Right lobe of liver (tissue), 6 donors: ENCODE results near the gene RBM39. TPM values are rescaled to one million over a fixed set of nuclear protein-coding genes. Genes with fewer than 3 reads are reported as not detected.

Experiments used
- ATAC-seq, 4 donors: fragments of 200-7000 bp; cut with Tn5 transposase; one replicate each; pipeline ENCODE4 v1.9.1; 2020; ENCODE audit warnings: mild to moderate bottlenecking in 4 of 4, moderate library complexity in 4 of 4
- DNase-seq, 3 donors: peaks; one replicate each; pipeline ENCODE4 v3.0.0-alpha.2; 2020
- H3K27ac ChIP-seq, 3 donors: fragments of 200-600 bp; one replicate each; pipeline ENCODE4 v1.8.0; 2022
- H3K27me3 ChIP-seq, 2 donors: fragments of 200-600 bp; one replicate each; pipeline ENCODE4 v1.8.0; 2022
- H3K36me3 ChIP-seq, 4 donors: fragments of 200-600 bp; sonication (generic) in 1 of 4; one replicate each; pipeline versions ENCODE4 v1.5.1 to v1.8.0; 2017 to 2022; ENCODE audit warnings: control low read depth in 1 of 4
- H3K4me1 ChIP-seq, 4 donors: fragments of 200-600 bp; sonication (generic) in 1 of 4; one replicate each; pipeline versions ENCODE4 v1.5.1 to v1.8.0; 2017 to 2022; ENCODE audit warnings: control low read depth in 1 of 4
- H3K4me3 ChIP-seq, 3 donors: fragments of 200-600 bp; one replicate each; pipeline ENCODE4 v1.8.0; 2022
- H3K9me3 ChIP-seq, 4 donors: fragments of 200-600 bp; sonication (generic) in 1 of 4; one replicate each; pipeline versions ENCODE4 v1.5.1 to v1.8.0; 2017 to 2022; ENCODE audit warnings: control low read depth in 1 of 4
- POLR2A ChIP-seq: fragments of 450-650 bp; IDR thresholded peaks from one replicate; pipeline ENCODE4 v1.6.1; 2017; ENCODE audit warnings: antibody characterized with exemption, mild to moderate bottlenecking
- WGBS: methylation state at CpG from one replicate; pipeline ENCODE4 v1.1.6; 2018; ENCODE audit warnings: low coverage, low lambda C conversion rate; ENCODE audit not compliant: insufficient coverage; ENCODE audit errors: missing lambda C conversion rate; 5-methylcytosine and 5-hydroxymethylcytosine counted together
- intact Hi-C, 2 donors: fragments of 100-400 bp; cut with DNase I; formaldehyde crosslinking; loops; one replicate each; pipeline versions ENCODE4 v1.11.2 to v1.14.1; 2022
- total RNA-seq, 6 experiments: library from RNA; depleted of rRNA in 2 of 6; stranded (reverse); fragments of >200 nt in 2 of 6; fragmentation: NEBNext Ultra II Directional in 3 of 6; extraction: Animal tissue kit (Norgen Biotek cat#: 25700) in 3 of 6; gene quantifications; one replicate each; pipeline versions ENCODE4 v1.1.0 to v1.2.4, GENCODE V29; 2016 to 2023
- TF ChIP-seq, protein P1 (sequence below), 4 donors: fragments of 200-600 bp in 3 of 4; fragments of 450-650 bp in 1 of 4; IDR thresholded peaks; one replicate each; pipeline versions ENCODE4 v1.5.1 to v1.8.0; 2016 to 2022; ENCODE audit warnings: antibody characterized with exemption in 4 of 4, mild to moderate bottlenecking in 2 of 4
- donor health status: DM: no; HTN: yes; CAD: no.
- donor health status: DM: no; HTN: no; CAD: no.
- donor health status: DM: no; HTN: no; CAD: no.
- donor health status: DM: no; HTN: yes; CAD: no.
- donor health status: DM: no; HTN: yes; CAD: no.

Gene RBM39
- total RNA-seq, 6 experiments from 2014 or later, result 86.4 to 166 (median 120) TPM

DNA sequence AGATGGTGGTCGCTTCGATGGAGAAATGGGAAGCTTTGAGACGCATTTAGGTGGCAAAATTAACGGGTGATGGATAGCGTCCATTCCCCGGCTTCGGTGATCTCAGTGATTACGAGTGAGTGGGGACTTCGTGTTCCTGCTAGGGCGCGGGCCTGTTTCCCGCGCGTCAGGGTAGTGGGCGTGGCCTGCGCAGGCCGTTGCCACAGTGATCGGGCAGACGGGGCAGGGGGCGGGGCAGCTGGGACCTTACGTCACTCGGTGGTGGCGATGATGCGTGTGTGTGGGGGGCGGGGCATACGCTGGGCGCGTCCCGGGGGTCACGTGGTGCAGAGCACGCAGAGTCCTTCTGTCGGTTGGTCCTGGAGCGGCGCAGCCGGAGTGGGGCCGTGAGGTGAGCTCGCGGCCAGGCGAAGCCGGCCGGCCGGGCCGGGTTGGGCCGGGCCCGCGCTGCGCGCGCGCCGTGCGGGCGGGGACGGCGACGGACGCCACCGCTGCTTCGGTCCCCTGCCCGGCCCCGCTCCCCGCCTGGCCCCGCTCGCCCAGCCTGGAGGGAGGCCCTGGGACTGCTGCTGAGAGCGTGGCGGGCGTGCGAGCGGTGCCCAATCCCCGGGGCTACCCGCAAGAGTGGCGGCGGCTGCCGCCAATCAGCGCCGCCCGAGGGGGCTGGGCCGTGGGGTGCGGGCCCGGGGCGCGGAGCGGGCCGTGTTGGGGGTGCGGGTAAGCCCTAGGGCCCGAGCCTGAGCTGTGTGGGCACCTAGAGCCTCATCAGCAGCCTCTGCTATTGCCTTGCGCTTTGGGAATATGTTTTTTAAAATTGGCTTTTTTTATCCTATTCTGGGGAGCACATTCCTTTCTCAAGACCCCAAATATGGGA is 29.9 kb upstream of the RBM39 start, which contains the start of gene PHF20:
Gene PHF20, plus strand, starts transcription at position 327 of the 874 bp plus-strand sequence. CDS start 29,508 bp downstream, outside the sequence.
- peak; percentile 85 to 91 (median 90) for ATAC-seq
- 12% methylated on average over 16 of the region's 87 CpGs for WGBS
- Histone ChIP-seq H3K27me3 (no peaks in the 10 kb centered on the region), H3K27ac (peak within 1 kb of the TSS; percentile 87 to 90 (median 88)), H3K36me3 (no peaks in the 10 kb centered on the region), H3K9me3 (no peaks in the 10 kb centered on the region), H3K4me3 (peak within 1 kb of the TSS; percentile 68 to 83 (median 78)), H3K4me1 (peaks cover 0 to 21% (median 7%) of the 10 kb centered on the region in 4 donors)
- peak; percentile 99 for DNase-seq
- TF ChIP-seq, protein P1, sequence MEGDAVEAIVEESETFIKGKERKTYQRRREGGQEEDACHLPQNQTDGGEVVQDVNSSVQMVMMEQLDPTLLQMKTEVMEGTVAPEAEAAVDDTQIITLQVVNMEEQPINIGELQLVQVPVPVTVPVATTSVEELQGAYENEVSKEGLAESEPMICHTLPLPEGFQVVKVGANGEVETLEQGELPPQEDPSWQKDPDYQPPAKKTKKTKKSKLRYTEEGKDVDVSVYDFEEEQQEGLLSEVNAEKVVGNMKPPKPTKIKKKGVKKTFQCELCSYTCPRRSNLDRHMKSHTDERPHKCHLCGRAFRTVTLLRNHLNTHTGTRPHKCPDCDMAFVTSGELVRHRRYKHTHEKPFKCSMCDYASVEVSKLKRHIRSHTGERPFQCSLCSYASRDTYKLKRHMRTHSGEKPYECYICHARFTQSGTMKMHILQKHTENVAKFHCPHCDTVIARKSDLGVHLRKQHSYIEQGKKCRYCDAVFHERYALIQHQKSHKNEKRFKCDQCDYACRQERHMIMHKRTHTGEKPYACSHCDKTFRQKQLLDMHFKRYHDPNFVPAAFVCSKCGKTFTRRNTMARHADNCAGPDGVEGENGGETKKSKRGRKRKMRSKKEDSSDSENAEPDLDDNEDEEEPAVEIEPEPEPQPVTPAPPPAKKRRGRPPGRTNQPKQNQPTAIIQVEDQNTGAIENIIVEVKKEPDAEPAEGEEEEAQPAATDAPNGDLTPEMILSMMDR (IDR thresholded peaks at IDR 0.05), result peak in 1 of 4 donors; percentile 28
- TF ChIP-seq POLR2A, result peak; percentile 91
- intact Hi-C loops, result no loop called here

DNA sequence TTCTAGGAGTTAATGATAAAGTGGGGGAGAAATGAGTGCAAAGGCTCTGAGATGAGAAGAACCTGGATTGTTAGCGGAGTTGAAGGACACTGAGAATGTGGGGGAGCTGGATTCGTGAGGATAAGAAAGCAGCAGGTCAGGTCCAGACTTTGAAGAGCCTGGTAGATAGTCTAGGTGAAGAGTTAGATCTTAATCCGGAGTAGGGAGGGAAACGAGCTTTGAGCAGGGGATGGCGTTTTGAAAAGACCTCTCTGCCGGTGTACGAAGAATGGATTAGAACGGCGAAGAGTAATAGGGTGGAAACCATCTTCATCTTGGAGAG is 29.3 kb upstream of the RBM39 start:
- TF ChIP-seq, protein P1 (IDR thresholded peaks at IDR 0.05), result no peak
- TF ChIP-seq POLR2A, result no peak
- no peaks in the 10 kb centered on the region for H3K27me3 ChIP-seq
- H3K9me3 ChIP-seq, result no peaks in the 10 kb centered on the region
- WGBS, result 68% methylated on average over 9 of the region's 9 CpGs
- no peaks in the 10 kb centered on the region for H3K36me3 ChIP-seq
- ATAC-seq (no peak), DNase-seq (no peak)
- H3K4me1 ChIP-seq, result peaks cover 0 to 21% (median 7%) of the 10 kb centered on the region in 4 donors
- intact Hi-C loops, result no loop called here
- H3K27ac ChIP-seq, result peak overlapping the region; percentile 73 to 90 (median 79)
- no peak overlapping the region for H3K4me3 ChIP-seq

GRCh38 chr20:35768731-35769664 is 26.9 kb upstream of the RBM39 start:
- Histone ChIP-seq H3K27ac (peak overlapping the region; percentile 57 to 80 (median 71)), H3K36me3 (no peaks in the 10 kb centered on the region), H3K9me3 (no peaks in the 10 kb centered on the region), H3K27me3 (no peaks in the 10 kb centered on the region), H3K4me1 (peaks cover 0 to 21% (median 7%) of the 10 kb centered on the region in 4 donors), H3K4me3 (no peak overlapping the region)
- DNase-seq (peak; percentile 90 to 93 (median 91)), ATAC-seq (peak; percentile 39 to 54 (median 45))
- peak; percentile 71 for TF ChIP-seq POLR2A
- TF ChIP-seq, protein P1 (IDR thresholded peaks at IDR 0.05), result no peak
- 48% methylated on average over 5 of the region's 5 CpGs for WGBS
- intact Hi-C loops, result no loop called here

GRCh38 chr20:35767683-35768481 is 25.8 kb upstream of the RBM39 start:
- ATAC-seq, result peak; percentile 20 to 58 (median 48)
- no peaks in the 10 kb centered on the region for H3K9me3 ChIP-seq
- peak overlapping the region; percentile 57 to 80 (median 71) for H3K27ac ChIP-seq
- TF ChIP-seq POLR2A, result peak; percentile 61
- TF ChIP-seq, protein P1 (IDR thresholded peaks at IDR 0.05), result no peak
- H3K4me3 ChIP-seq, result no peak overlapping the region
- no peaks in the 10 kb centered on the region for H3K27me3 ChIP-seq
- intact Hi-C loops, result no loop called here
- peak; percentile 70 to 76 (median 72) for DNase-seq
- peaks cover 0 to 15% (median 6%) of the 10 kb centered on the region in 4 donors for H3K4me1 ChIP-seq
- WGBS, result 33% methylated on average over 5 of the region's 12 CpGs
- H3K36me3 ChIP-seq, result no peaks in the 10 kb centered on the region
